Measurements from ENCODE around the gene ORMDL3.
"Not testable (repeated sequence)": the region's sequence is repeated elsewhere in the genome, so short reads cannot be mapped to it uniquely, and the experiment has no call there.

Gene ORMDL3

GRCh38 chr17:39916918-39917317, 10.5 kb downstream of the ORMDL3 start:
- TF ChIP-seq ZFX (IDR thresholded peaks at IDR 0.05) (no peak), CTCF (conservative IDR thresholded peaks at IDR 0.05) (no peak)
- no peak overlapping the region for H3K27ac ChIP-seq

GRCh38 chr17:39915559-39915958, 11.8 kb downstream of the ORMDL3 start:
- TF ChIP-seq CTCF (conservative IDR thresholded peaks at IDR 0.05) = no peak
- no peak for TF ChIP-seq ZFX (IDR thresholded peaks at IDR 0.05)
- H3K27ac ChIP-seq = no peak overlapping the region

GRCh38 chr17:39913989-39914388, 13.4 kb downstream of the ORMDL3 start:
- H3K27ac ChIP-seq = no peak overlapping the region
- TF ChIP-seq ZFX (IDR thresholded peaks at IDR 0.05) = no peak

- no peak overlapping the region for H3K27ac ChIP-seq
- TF ChIP-seq ZFX (IDR thresholded peaks at IDR 0.05) (no peak), CTCF (conservative IDR thresholded peaks at IDR 0.05) (no peak)
Observed at GRCh38 chr17:39908789-39909352, 18.5 kb downstream of the ORMDL3 start.

- H3K27ac ChIP-seq = no peak overlapping the region
- TF ChIP-seq CTCF (conservative IDR thresholded peaks at IDR 0.05) (no peak), ZFX (IDR thresholded peaks at IDR 0.05) (no peak)
Observed at GRCh38 chr17:39904990-39905288, 22.5 kb downstream of the ORMDL3 start.

GRCh38 chr17:39903158-39903884, 24.1 kb downstream of the ORMDL3 start:
- no peak overlapping the region for H3K27ac ChIP-seq
- TF ChIP-seq ZFX (IDR thresholded peaks at IDR 0.05) (no peak), CTCF (conservative IDR thresholded peaks at IDR 0.05) (no peak)

GRCh38 chr17:39902027-39902426, 25.4 kb downstream of the ORMDL3 start:
- H3K27ac ChIP-seq = not testable (repeated sequence)

- no peak overlapping the region for H3K27ac ChIP-seq
- no peak for TF ChIP-seq CTCF (conservative IDR thresholded peaks at IDR 0.05)
- no peak for TF ChIP-seq ZFX (IDR thresholded peaks at IDR 0.05)
Observed at GRCh38 chr17:39899215-39899614, 28.2 kb downstream of the ORMDL3 start.

Data from C4-2B (cell line).